ENCODE data around the gene FRRS1. TPM values are rescaled to one million over a fixed set of nuclear protein-coding genes. Genes with fewer than 3 reads are reported as not detected.

Gene FRRS1
- polyA plus RNA-seq, 3 donors = 0.61 to 2.1 (median 2.1) TPM

DNA sequence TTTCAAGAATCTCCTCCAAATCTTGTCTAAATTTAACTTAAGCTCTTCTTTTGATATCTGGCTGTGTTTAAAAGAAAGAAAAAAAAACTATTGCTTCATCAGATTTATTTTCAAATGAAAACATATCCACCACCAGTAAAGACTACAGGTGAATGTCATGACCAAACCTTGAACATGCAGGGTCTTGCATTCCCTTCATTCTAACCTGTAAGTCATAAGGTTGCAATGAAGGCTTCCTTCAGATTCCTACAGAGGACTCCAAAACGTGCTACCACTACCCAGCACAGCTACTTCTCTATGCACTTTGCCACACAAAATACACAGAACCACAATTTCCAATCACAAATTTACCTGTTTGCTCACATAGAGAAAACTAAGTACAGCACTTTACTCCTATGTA lies 26.3 kb downstream of the FRRS1 start:
- Mint-ChIP-seq H3K9me3 (peaks cover 0 to 2% (median 0%) of the 10 kb centered on the region in 7 donors), H3K27ac (no peak overlapping the region), H3K36me3 (peaks cover 63 to 64% of the 10 kb centered on the region in 2 donors), H3K4me3 (no peak overlapping the region), H3K27me3 (ENCODE audit: low read depth in 3 of 3) (peaks cover 0 to 2% (median 0%) of the 10 kb centered on the region in 3 donors), H3K4me1 (no peaks in the 10 kb centered on the region)
- H2AFZ ChIP-seq (ENCODE audit: insufficient read depth, low read depth, low read length, poor library complexity, severe bottlenecking) = no peak overlapping the region
- WGBS (ENCODE audit: insufficient coverage) = 63% methylated on average over 1 of the region's 1 CpG
- H3K4me2 ChIP-seq (replicated peaks; ENCODE audit: extremely low read depth, low read length, poor library complexity, severe bottlenecking) = no peak overlapping the region
- H3K79me2 ChIP-seq (ENCODE audit: insufficient read depth, low read length) = no peaks in the 10 kb centered on the region
- DNase-seq = no peak
- H3K4me3 ChIP-seq (replicated peaks in 1 of 3; ENCODE audit: low read depth in 2 of 3, low read length in 3 of 3) = no peak overlapping the region
- H3K36me3 ChIP-seq (replicated peaks in 1 of 2; ENCODE audit: control insufficient read depth in 1 of 2, insufficient read depth in 2 of 2, low read length in 2 of 2) = peaks cover 37 to 72% of the 10 kb centered on the region in 2 donors
- no peak overlapping the region for H3K27ac ChIP-seq (ENCODE audit: low read depth in 1 of 2, low read length in 2 of 2)
- no peaks in the 10 kb centered on the region for H3K4me1 ChIP-seq (ENCODE audit: control insufficient read depth in 1 of 2, insufficient read depth in 2 of 2, low read length in 2 of 2)
- no peaks in the 10 kb centered on the region for H3K27me3 ChIP-seq (ENCODE audit: control insufficient read depth in 2 of 2, insufficient read depth in 2 of 2, low read length in 2 of 2)
- no peaks in the 10 kb centered on the region for H3K9me3 ChIP-seq (replicated peaks in 1 of 2; ENCODE audit: control insufficient read depth in 1 of 2, insufficient read depth in 1 of 2, low read length in 2 of 2)
- H3K9ac ChIP-seq (ENCODE audit: insufficient read depth, low read length, poor library complexity, severe bottlenecking) = no peak overlapping the region
- intact Hi-C loops (cut with micrococcal nuclease) = no loop called here
- H4K20me1 ChIP-seq (ENCODE audit: insufficient read depth, low read length) = no peaks in the 10 kb centered on the region
- TF ChIP-seq, protein P1, sequence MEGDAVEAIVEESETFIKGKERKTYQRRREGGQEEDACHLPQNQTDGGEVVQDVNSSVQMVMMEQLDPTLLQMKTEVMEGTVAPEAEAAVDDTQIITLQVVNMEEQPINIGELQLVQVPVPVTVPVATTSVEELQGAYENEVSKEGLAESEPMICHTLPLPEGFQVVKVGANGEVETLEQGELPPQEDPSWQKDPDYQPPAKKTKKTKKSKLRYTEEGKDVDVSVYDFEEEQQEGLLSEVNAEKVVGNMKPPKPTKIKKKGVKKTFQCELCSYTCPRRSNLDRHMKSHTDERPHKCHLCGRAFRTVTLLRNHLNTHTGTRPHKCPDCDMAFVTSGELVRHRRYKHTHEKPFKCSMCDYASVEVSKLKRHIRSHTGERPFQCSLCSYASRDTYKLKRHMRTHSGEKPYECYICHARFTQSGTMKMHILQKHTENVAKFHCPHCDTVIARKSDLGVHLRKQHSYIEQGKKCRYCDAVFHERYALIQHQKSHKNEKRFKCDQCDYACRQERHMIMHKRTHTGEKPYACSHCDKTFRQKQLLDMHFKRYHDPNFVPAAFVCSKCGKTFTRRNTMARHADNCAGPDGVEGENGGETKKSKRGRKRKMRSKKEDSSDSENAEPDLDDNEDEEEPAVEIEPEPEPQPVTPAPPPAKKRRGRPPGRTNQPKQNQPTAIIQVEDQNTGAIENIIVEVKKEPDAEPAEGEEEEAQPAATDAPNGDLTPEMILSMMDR (IDR thresholded peaks at IDR 0.05) = no peak

DNA sequence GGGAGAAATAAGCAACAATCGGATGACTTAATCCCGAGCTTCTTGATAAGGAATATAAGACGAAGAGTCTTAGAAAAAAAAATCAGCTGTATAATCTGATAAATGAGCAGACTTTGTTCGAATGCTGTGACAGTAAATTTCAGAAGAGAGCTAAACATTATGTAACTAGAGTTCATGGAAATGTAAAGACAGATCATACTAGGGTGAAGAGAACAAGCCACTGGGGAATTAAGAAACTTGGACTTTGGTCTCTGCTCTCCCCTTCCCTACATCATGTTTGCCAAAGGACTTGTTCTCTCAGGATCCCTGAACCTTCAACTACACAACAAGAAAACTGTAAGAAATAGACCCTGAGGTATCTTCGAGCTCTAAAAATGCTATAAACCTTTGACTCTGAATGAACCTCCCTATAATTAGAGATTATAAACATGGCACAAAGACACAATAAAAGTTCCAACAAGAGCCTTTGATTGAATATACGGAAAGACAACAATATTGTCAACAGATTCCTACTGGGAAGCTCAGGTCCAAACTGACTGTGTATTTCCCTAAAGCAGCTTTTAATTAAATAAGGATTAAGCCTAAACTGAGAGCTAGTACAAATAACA lies 27.5 kb downstream of the FRRS1 start:
- DNase-seq = no peak
- H3K4me1 ChIP-seq (ENCODE audit: control insufficient read depth in 1 of 2, insufficient read depth in 2 of 2, low read length in 2 of 2) = no peaks in the 10 kb centered on the region
- TF ChIP-seq, protein P1 (IDR thresholded peaks at IDR 0.05) = no peak
- H3K4me3 ChIP-seq (replicated peaks in 1 of 3; ENCODE audit: low read depth in 2 of 3, low read length in 3 of 3) = no peak overlapping the region
- peaks cover 0 to 2% (median 0%) of the 10 kb centered on the region in 3 donors for H3K27me3 Mint-ChIP-seq (ENCODE audit: low read depth in 3 of 3)
- no peak overlapping the region for H2AFZ ChIP-seq (ENCODE audit: insufficient read depth, low read depth, low read length, poor library complexity, severe bottlenecking)
- H3K79me2 ChIP-seq (ENCODE audit: insufficient read depth, low read length) = no peaks in the 10 kb centered on the region
- H3K27ac ChIP-seq (ENCODE audit: low read depth in 1 of 2, low read length in 2 of 2) = no peak overlapping the region
- no peaks in the 10 kb centered on the region for H3K27me3 ChIP-seq (ENCODE audit: control insufficient read depth in 2 of 2, insufficient read depth in 2 of 2, low read length in 2 of 2)
- intact Hi-C loops (cut with micrococcal nuclease) = no loop called here
- peaks cover 35 to 63% of the 10 kb centered on the region in 2 donors for H3K36me3 ChIP-seq (replicated peaks in 1 of 2; ENCODE audit: control insufficient read depth in 1 of 2, insufficient read depth in 2 of 2, low read length in 2 of 2)
- no peaks in the 10 kb centered on the region for H3K9me3 Mint-ChIP-seq
- no peak overlapping the region for H3K4me3 Mint-ChIP-seq
- H3K4me1 Mint-ChIP-seq = no peaks in the 10 kb centered on the region
- H4K20me1 ChIP-seq (ENCODE audit: insufficient read depth, low read length) = no peaks in the 10 kb centered on the region
- H3K36me3 Mint-ChIP-seq = peaks cover 63 to 66% of the 10 kb centered on the region in 2 donors
- no peak overlapping the region for H3K27ac Mint-ChIP-seq
- H3K9me3 ChIP-seq (replicated peaks in 1 of 2; ENCODE audit: control insufficient read depth in 1 of 2, insufficient read depth in 1 of 2, low read length in 2 of 2) = no peaks in the 10 kb centered on the region
- no peak overlapping the region for H3K4me2 ChIP-seq (replicated peaks; ENCODE audit: extremely low read depth, low read length, poor library complexity, severe bottlenecking)
- no CpG with 5 or more reads among the region's 6 CpGs for WGBS (ENCODE audit: insufficient coverage)
- H3K9ac ChIP-seq (ENCODE audit: insufficient read depth, low read length, poor library complexity, severe bottlenecking) = no peak overlapping the region
